ENCODE data around the gene WDR72.

Gene WDR72

DNA sequence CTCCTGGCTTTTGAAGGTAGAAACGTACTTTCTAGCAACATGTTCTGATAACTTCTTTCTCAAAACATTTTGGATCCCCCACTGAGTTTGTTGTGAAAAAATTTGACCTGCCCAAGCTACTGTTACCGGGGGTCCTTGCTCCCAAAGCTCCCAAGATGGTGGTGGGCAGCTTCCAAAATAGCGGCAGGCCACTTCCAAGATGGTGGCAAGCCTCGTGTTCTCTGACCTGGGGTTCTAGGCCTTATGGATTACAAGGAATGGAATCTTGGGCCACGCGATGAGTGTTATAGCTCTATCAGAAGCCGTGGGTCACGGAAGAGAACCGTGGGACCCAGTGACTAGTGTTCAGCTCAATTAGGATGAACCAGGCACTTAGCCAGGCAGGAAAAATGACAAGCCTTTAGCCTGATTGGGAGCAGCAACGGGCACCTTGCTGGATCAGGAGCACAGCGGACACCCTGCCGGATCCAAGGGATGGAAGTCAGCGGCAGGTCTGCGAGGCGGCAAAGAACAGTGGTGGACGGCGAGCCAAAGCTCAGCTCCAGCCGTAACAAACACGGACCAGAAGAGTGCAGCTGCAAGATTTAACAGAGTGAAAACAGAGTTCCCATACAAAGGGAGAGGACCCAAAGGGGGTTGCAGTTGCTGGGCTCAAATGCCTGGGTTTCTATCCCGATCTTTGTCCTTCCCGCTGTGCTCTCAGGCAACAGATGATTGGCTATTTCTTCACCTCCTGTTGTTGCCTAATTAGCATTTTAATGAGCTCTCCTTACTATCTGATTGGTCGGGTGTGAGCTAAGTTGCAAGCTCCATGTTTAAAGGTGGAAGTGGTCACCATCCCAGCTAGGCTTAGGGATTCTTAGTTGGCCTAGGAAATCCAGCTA, 133.3 kb downstream of the WDR72 start:
- H3K27ac ChIP-seq = no peak overlapping the region
- TF ChIP-seq, protein P1, sequence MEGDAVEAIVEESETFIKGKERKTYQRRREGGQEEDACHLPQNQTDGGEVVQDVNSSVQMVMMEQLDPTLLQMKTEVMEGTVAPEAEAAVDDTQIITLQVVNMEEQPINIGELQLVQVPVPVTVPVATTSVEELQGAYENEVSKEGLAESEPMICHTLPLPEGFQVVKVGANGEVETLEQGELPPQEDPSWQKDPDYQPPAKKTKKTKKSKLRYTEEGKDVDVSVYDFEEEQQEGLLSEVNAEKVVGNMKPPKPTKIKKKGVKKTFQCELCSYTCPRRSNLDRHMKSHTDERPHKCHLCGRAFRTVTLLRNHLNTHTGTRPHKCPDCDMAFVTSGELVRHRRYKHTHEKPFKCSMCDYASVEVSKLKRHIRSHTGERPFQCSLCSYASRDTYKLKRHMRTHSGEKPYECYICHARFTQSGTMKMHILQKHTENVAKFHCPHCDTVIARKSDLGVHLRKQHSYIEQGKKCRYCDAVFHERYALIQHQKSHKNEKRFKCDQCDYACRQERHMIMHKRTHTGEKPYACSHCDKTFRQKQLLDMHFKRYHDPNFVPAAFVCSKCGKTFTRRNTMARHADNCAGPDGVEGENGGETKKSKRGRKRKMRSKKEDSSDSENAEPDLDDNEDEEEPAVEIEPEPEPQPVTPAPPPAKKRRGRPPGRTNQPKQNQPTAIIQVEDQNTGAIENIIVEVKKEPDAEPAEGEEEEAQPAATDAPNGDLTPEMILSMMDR (conservative IDR thresholded peaks at IDR 0.05) = no peak

- TF ChIP-seq, protein P1 (conservative IDR thresholded peaks at IDR 0.05) = no peak
- H3K27ac ChIP-seq = no peak overlapping the region
Observed at GRCh38 chr15:53625260-53625659, 134.2 kb downstream of the WDR72 start.

DNA sequence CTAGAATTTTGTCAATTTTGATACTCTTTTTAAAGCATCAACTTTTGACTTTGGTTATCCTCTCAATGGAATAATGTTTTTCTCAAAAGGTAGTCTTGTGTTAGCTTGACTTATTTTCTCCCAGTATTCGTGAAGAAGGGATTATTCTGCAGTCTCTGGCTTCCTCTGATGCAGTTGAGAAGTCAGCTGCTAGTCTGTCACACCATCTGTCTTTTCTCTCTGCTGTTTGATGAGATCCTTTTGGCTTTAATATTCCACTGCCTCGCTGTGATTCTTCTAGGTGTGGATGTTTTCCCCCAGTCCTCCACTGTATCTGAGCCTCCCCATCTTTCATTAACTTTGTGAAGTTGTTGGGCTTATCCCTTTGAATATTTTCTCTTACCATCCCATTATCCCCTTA, 141.0 kb downstream of the WDR72 start:
- H3K27ac ChIP-seq = no peak overlapping the region
- TF ChIP-seq, protein P1 (conservative IDR thresholded peaks at IDR 0.05) = no peak

DNA sequence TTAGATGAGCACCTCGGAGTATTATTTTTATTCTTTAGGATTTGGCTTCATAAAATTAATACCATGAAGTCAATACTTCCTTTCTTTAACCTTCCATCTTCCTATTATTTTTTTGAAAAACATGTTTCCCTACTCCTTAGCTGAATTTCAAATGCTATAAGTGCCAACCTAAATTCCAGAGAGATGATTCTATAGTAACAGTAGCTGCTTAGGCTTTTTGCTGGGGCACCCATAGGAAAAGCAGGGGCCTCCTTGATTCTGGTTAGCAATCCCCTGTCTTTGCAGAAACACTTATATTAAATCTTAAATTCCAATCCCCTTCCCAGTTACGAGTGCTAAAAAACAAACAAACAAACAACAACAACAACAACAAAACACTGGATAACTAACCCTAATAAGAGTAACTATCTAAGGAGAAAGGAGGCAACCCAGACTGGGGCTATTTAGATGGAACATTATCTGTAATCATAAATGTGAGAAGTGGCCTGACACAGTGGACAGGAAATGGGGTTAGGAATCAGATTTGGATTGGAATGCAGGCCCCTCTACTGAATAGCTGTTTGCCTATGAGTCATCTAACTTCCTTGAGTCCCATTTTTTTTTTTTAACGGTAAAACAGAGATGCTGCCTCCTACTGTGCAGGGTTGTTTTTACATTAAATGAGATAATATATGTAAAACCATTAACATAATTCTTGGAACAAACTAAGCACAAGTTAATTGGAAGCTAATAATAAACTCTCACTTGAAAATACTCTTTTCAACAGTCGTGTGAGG, 148.1 kb downstream of the WDR72 start:
- H3K27ac ChIP-seq = no peak overlapping the region
- TF ChIP-seq, protein P1 (conservative IDR thresholded peaks at IDR 0.05) = no peak

- TF ChIP-seq, protein P1 (conservative IDR thresholded peaks at IDR 0.05) = no peak
- H3K27ac ChIP-seq = no peak overlapping the region
Observed at GRCh38 chr15:53591041-53591440, 168.4 kb downstream of the WDR72 start.

DNA sequence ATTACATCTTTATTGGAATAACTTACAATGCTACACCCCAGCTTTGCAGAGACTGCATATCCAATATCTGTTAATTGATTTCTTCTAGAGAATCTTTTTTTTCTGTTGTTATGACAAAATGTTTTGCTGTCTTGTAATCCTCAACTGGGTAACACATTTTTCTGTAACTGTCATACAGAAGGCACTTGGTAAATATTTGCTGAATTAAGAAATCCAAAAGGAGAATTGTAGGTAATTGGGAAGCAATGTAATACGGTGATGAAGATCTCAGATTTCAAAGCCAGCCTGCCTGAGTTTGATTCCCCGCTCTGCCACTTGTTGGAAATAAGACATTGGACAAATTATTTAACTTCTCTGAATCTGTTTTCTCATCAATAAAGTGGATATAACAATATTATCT, 169.1 kb downstream of the WDR72 start:
- H3K27ac ChIP-seq = no peak overlapping the region
- TF ChIP-seq, protein P1 (conservative IDR thresholded peaks at IDR 0.05) = no peak

- no peak overlapping the region for H3K27ac ChIP-seq
- TF ChIP-seq, protein P1 (conservative IDR thresholded peaks at IDR 0.05) = no peak
Observed at GRCh38 chr15:53589520-53590057, 169.9 kb downstream of the WDR72 start.
